Astrocyte of the spinal cord (primary cell): Measurements from ENCODE around the gene STT3A.

Experiments used
- DNase-seq: peaks from one replicate; pipeline ENCODE4 v3.0.0; 2011; ENCODE audit warnings: low read depth, low spot score
- H3K4me3 ChIP-seq: 2 replicates; pipeline ENCODE4 v1.5.1; 2011; ENCODE audit warnings: low read depth, mild to moderate bottlenecking, low read length, moderate library complexity
- CTCF ChIP-seq: IDR thresholded peaks from 2 replicates; pipeline ENCODE4 v1.5.1; 2012; ENCODE audit warnings: low read depth, mild to moderate bottlenecking, low read length, inconsistent platforms
- in situ Hi-C: cut with HindIII; loops from 2 replicates; pipeline ENCODE4 v1.10.0; 2017; ENCODE audit warnings: low sequenced_read_pairs

Gene STT3A

DNA sequence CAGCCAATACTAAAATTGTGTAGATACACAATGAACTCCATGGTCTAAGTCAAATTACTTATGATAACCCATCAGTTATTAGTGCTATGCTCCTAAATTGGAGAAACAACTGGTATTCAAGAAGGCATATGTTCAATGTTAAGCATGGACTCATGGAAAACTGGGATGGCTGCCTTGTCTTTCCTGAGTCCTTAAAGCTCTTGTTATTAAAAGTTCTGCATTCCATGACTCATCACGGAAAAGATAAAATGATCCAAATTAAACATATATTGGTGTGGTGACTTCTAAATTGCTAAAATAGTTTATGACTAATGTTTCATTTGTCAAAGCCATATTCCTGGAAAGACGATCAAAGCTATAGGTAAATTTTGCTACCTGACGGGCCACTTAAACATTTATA is 32.8 kb upstream of the STT3A start:
- in situ Hi-C loops, result no loop called here
- no peak for TF ChIP-seq CTCF
- DNase-seq, result no peak
- H3K4me3 ChIP-seq, result no peak overlapping the region

GRCh38 chr11:125561924-125562323 is 30.7 kb upstream of the STT3A start:
- DNase-seq, result no peak
- H3K4me3 ChIP-seq, result no peak overlapping the region
- in situ Hi-C loops, result no loop called here
- no peak for TF ChIP-seq CTCF

DNA sequence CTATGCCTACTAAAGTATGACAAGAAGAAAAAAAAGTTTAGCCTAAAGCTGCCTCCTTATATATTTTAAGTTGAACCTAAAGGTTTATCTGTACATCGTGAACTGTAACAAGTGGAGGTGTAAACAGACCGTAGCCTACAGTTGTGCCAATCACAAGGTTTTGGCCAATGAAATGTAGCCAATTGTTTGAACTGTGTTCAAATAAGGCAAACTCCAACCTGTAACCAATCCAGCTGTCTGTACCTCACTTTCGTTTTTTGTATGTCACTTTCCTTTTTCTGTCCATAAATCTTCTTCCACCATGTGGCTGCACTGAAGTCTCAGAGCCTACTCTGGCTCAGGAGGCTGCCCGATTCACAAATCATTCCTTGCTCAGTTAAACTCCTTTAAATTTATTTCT is 30.2 kb upstream of the STT3A start:
- in situ Hi-C loops, result no loop called here
- H3K4me3 ChIP-seq, result no peak overlapping the region
- no peak for TF ChIP-seq CTCF
- no peak for DNase-seq

- no peak for DNase-seq
- TF ChIP-seq CTCF, result no peak
- H3K4me3 ChIP-seq, result no peak overlapping the region
- in situ Hi-C loops, result no loop called here
Measured at GRCh38 chr11:125564357-125564756, 28.3 kb upstream of the STT3A start.

GRCh38 chr11:125566235-125566634 is 26.4 kb upstream of the STT3A start:
- TF ChIP-seq CTCF, result no peak
- DNase-seq, result no peak
- in situ Hi-C loops, result no loop called here
- no peak overlapping the region for H3K4me3 ChIP-seq

GRCh38 chr11:125568970-125569914 is 23.4 kb upstream of the STT3A start, which contains the start of gene EI24:
EI24 (plus strand) TSS chr11:125569477; CDS start chr11:125572528, 3,051 bp downstream.
- TF ChIP-seq CTCF, result peak; percentile 70
- in situ Hi-C loops, result no loop called here

More at GRCh38 chr11:125568970-125569914, 23.4 kb upstream of the STT3A start, which contains the start of gene EI24:
- peak within 1 kb of the TSS; percentile 71 for H3K4me3 ChIP-seq
- peak; percentile 93 for DNase-seq
